ENCODE data around the gene LAMA3. TPM values are rescaled to one million over a fixed set of nuclear protein-coding genes. Genes with fewer than 3 reads are reported as not detected.

The LAMA3 gene
- total RNA-seq, 2 donors from 2014 or later: 0.07 TPM; not detected in 1

DNA sequence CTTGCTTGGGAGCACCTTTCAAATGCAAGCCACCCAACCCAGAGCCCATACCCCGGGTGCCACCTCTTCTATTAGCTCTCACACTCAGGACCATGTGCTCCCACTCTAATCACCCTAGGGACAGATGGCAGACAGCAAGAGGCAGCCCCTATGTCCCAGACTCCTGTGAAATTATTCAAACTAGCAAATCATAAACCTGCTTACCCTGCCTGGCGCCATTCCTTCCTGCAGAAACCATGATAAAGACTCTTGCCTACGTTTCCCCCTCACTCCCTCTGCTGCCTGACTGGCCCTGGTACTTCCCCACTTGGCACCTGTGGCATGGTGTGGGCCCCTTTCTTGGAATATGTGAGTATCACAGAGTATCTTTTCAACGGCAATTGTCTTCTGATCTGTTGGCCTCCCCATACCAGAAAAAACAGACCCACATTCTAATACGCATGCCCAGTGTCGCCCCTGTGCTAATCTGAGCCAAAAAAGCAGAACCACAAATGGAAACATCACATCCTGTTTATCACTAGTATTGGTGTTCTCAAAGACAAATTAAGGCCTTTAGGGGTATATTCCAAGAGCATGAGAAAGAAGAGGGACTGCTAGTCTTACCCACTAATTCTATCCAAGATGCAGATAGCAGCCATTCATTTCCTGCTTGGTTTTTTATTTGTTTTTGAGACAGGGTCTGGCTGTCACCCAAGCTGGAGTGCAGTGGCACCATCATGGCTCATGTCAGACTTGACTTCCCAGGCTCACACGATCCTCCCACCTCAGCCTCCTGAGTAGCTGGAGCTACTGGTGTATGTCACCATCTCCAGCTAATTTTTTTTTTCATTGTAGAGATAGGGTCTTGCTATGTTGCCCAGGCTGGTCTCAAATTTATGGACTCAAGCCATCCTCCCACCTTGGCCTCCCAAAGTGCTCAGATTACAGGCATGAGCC, 281.2 kb downstream of the LAMA3 start:
- Mint-ChIP-seq H3K27ac (peak overlapping the region; percentile 96), H3K4me1 (peaks cover 54% of the 10 kb centered on the region), H3K4me3 (peak overlapping the region; percentile 31), H3K36me3 (ENCODE audit: low read depth) (peaks cover under 1% of the 10 kb centered on the region), H3K27me3 (no peaks in the 10 kb centered on the region)
- ATAC-seq: peak; percentile 57
- no peaks in the 10 kb centered on the region for H3K9me3 ChIP-seq (ENCODE audit: control insufficient read depth, low read length, poor library complexity, severe bottlenecking)
- DNase-seq: peak; percentile 29 to 68 (median 50)

DNA sequence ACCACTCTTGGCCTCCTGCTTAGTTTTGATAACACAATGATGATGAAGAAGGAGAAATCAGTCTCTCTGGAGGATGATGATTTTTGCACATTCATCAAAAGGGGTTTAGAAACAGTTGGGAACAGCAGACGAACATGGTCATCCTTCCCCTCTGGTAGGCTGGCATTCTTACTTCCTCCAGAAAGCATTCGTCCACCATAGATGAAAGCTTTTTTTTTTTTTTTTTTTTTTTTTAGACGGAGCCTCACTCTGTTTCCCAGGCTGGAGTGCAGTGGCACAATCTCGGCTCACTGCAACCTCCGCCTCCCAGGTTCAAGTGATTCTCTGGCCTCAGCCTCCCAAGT, 281.8 kb downstream of the LAMA3 start:
- no peak for DNase-seq
- H3K36me3 Mint-ChIP-seq (ENCODE audit: low read depth): no peaks in the 10 kb centered on the region
- peaks cover 48% of the 10 kb centered on the region for H3K4me1 Mint-ChIP-seq
- H3K9me3 ChIP-seq (ENCODE audit: control insufficient read depth, low read length, poor library complexity, severe bottlenecking): no peaks in the 10 kb centered on the region
- no peaks in the 10 kb centered on the region for H3K27me3 Mint-ChIP-seq
- H3K4me3 Mint-ChIP-seq: peak overlapping the region; percentile 31
- H3K27ac Mint-ChIP-seq: peak overlapping the region; percentile 96
- no peak for ATAC-seq

DNA sequence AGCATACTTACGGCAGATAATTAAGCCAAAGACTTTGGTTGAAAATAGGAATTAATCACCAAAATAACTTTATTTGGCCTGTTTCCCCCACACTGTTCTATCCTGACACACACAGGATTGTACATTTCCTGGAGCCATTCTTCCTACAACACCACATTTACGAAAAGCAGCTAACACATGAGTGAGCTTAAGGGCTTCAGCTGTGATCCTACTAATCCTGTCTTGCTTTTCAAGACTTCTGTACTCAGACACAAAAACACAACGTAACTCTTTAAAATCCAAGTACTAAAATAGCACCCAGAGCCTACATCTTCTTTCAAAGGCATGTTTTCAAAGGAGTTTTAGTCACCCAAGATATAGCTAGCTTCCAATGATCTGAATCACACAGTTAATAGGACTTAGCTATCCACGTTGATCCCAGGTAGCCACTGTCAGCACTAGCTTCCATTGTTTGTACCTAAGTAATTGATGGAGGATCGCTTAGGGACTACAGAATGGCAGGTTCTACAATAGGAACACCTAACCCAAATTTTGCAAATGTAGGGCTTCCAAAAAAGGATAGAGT, 282.5 kb downstream of the LAMA3 start:
- ATAC-seq: no peak
- H3K4me1 Mint-ChIP-seq: peaks cover 46% of the 10 kb centered on the region
- peak overlapping the region; percentile 68 for H3K4me3 Mint-ChIP-seq
- no peaks in the 10 kb centered on the region for H3K9me3 ChIP-seq (ENCODE audit: control insufficient read depth, low read length, poor library complexity, severe bottlenecking)
- no peaks in the 10 kb centered on the region for H3K36me3 Mint-ChIP-seq (ENCODE audit: low read depth)
- no peak for DNase-seq
- H3K27ac Mint-ChIP-seq: peak overlapping the region; percentile 96
- H3K27me3 Mint-ChIP-seq: no peaks in the 10 kb centered on the region

DNA sequence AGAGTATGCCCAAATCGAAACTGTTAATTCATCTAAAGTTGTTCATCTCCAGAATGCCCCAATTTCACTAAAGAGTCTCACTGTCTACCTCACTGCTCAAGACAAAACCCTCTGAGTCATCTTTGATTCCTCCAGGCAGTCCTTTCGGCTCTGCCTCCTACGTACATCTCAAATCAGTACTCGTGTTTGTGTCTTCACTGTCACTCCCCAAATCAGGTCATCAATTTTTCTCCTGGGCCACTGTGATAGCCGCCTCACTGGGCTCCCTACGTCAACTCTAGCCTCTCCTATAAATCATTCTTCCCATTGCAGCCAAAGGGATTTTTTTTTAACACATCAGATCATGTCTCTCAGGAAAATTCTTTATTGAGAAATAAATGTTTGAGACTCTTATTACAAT, 283.2 kb downstream of the LAMA3 start:
- ATAC-seq: peak; percentile 89
- peak overlapping the region; percentile 96 for H3K27ac Mint-ChIP-seq
- peak overlapping the region; percentile 68 for H3K4me3 Mint-ChIP-seq
- peaks cover 3% of the 10 kb centered on the region for H3K36me3 Mint-ChIP-seq (ENCODE audit: low read depth)
- DNase-seq: peak in 1 of 3 donors; percentile 40
- peaks cover 40% of the 10 kb centered on the region for H3K4me1 Mint-ChIP-seq
- H3K27me3 Mint-ChIP-seq: no peaks in the 10 kb centered on the region
- no peaks in the 10 kb centered on the region for H3K9me3 ChIP-seq (ENCODE audit: control insufficient read depth, low read length, poor library complexity, severe bottlenecking)

DNA sequence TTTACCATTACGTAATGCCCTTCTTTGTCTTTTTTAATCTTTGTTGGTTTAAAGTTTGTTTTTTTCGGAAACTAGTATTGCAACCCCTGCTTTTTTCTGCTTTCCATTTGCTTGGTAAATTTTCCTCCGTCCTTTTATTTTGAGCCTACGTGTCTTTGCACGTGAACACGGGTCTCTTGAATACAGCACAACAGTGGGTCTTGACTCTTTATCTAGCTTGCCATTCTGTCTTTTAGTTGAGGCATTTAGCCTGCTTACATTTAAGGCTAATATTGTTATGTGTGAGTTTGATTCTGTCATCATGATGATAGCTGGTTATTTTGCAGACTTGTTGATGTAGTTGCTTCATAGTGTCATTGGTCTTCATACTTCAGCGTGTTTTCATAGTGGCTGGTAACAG, 287.9 kb downstream of the LAMA3 start:
- DNase-seq (no peak), ATAC-seq (no peak)
- no peaks in the 10 kb centered on the region for H3K9me3 ChIP-seq (ENCODE audit: control insufficient read depth, low read length, poor library complexity, severe bottlenecking)
- no peaks in the 10 kb centered on the region for H3K27me3 Mint-ChIP-seq
- no peak overlapping the region for H3K27ac Mint-ChIP-seq
- H3K4me3 Mint-ChIP-seq: no peak overlapping the region
- peaks cover 19% of the 10 kb centered on the region for H3K4me1 Mint-ChIP-seq
- peaks cover 3% of the 10 kb centered on the region for H3K36me3 Mint-ChIP-seq (ENCODE audit: low read depth)

DNA sequence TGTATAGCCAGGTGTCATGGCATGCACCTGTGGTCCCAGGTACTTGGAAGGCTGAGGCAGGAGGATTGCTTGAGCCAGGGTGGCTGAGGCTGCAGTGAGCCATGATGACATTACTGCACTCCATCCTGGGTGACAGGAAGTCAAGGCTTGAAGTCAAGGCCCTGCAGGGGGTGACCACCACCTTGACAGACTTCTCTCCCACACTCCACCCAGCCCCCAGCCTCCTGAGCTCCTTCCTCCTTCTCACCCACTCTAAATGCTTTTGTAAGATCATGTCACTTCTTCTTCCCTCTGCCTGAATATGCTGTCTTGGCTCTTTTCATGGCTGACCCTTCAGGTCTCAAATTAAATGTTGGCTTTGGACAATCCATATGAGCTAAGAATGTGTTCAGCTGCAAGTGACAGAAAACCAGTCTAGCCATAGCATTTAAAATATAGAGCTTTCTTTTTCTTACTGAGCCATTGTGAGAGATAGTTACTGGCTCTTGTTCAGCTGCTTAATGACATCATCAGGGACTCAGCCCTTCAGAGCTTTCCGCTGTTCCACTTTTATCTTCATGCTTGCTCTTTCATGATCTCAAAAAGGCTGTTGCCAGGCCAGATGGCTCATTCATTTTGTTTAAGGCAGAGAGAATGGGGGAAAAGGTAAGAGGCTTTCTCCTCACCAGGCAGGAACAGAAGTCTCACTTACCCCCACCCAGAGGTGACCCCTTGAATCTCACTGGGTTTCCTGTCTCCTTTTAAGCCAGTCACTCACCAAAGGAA, 288.6 kb downstream of the LAMA3 start:
- no peaks in the 10 kb centered on the region for H3K9me3 ChIP-seq (ENCODE audit: control insufficient read depth, low read length, poor library complexity, severe bottlenecking)
- Mint-ChIP-seq H3K27me3 (no peaks in the 10 kb centered on the region), H3K4me1 (peaks cover 18% of the 10 kb centered on the region), H3K4me3 (peak overlapping the region; percentile 8), H3K27ac (peak overlapping the region; percentile 39), H3K36me3 (ENCODE audit: low read depth) (peaks cover 9% of the 10 kb centered on the region)
- ATAC-seq (peak; percentile 83), DNase-seq (no peak)

DNA sequence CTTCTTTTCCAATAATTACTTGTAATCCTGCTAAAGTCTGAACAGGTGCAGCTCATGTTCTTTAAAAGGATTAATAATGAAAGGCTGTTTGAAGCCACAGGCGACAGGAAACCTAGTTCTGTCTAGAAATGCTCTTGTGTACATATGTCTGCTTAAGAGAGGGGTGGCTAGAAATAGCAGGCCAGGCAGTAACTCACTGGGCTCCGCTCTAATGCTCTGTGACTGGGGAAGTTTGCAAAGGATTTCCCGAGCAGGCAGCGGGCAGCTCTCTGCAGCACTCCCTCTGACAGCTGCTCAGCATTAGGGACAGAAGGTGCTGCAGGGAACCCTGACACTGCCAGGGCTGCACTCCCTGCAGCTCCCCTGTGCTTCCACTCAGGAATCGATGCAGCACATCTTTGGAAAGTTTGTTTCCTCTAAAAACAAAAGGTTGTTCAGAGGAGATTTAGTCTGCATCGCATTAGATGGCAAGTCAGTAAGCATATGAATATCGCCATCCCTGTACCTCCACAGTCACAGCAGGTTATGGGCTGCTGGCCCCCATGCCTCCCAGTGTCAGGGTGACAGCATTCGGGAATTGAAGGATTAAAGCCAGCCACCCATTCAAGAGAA, 292.2 kb downstream of the LAMA3 start:
- H3K27me3 Mint-ChIP-seq: no peaks in the 10 kb centered on the region
- peaks cover 22% of the 10 kb centered on the region for H3K4me1 Mint-ChIP-seq
- H3K4me3 Mint-ChIP-seq: peak overlapping the region; percentile 19
- no peak for DNase-seq
- peak; percentile 59 for ATAC-seq
- H3K27ac Mint-ChIP-seq: peak overlapping the region; percentile 82
- peaks cover 9% of the 10 kb centered on the region for H3K36me3 Mint-ChIP-seq (ENCODE audit: low read depth)
- no peaks in the 10 kb centered on the region for H3K9me3 ChIP-seq (ENCODE audit: control insufficient read depth, low read length, poor library complexity, severe bottlenecking)

DNA sequence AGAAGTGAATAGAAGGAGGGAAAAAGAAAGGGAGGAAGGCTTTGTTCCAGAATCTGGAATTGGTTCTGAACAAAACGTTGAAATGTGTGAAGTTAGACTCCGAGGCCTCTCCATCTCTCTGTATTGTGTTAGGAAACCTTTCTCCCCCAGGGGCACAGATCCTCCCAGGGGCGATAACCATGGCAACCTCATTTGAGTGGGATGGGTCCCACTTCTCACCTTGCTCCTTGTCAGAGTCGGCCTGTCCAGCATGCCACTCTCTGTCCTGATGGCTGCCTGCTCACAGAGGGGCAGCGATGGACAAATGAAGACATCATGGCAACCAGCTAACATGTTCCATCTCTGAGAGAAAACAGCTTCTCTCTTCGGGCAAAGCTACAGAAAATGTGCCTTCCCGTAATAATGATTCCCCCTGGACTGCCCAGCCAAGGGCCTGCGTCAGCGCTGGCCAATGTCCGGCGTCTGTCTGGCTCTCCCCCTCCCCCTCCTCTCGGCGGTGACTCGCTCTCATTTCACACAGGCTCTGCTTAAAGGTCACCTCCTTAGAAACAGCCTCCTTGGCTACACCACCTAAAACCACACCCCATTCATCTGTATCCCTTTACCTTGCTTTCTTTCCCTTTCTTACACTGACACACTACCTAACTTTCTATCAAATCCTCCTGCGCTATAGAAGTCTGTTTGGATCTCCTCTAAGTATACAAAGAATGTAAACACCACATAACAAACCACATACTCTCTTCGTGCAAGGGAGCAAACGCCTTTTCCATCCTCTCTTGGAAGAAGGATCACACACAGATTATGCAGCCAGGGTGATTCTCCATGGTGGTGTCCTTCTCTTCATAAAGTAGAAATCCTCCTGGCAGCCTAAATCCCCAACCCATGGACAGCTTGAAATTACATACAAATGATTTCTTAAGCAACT, 293.2 kb downstream of the LAMA3 start:
- H3K36me3 Mint-ChIP-seq (ENCODE audit: low read depth): peaks cover 6% of the 10 kb centered on the region
- peak overlapping the region; percentile 71 for H3K4me3 Mint-ChIP-seq
- ATAC-seq (no peak), DNase-seq (no peak)
- H3K27ac Mint-ChIP-seq: peak overlapping the region; percentile 82
- peaks cover 22% of the 10 kb centered on the region for H3K4me1 Mint-ChIP-seq
- H3K27me3 Mint-ChIP-seq: no peaks in the 10 kb centered on the region
- no peaks in the 10 kb centered on the region for H3K9me3 ChIP-seq (ENCODE audit: control insufficient read depth, low read length, poor library complexity, severe bottlenecking)

DNA sequence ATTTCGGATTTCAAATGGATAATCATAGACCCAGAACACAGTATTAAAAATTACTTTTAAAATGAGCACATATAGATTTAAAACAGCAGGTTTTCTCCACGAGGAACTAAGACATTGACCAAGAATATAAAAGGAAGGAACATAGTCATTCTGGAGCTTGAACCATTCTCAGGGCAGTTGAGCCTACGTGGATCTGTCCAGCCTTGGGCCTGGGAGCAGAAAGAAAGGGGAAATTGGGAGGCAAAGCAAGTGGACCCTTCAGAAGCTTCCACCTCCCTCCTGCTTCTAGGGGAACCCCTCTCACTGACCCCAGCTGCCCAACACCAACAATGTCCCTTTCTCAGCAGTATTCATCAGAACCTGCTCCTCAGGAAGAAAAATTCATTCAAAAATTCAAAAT, 293.9 kb downstream of the LAMA3 start:
- Mint-ChIP-seq H3K27me3 (no peaks in the 10 kb centered on the region), H3K4me3 (no peak overlapping the region), H3K27ac (peak overlapping the region; percentile 82), H3K36me3 (ENCODE audit: low read depth) (peaks cover 6% of the 10 kb centered on the region), H3K4me1 (peaks cover 21% of the 10 kb centered on the region)
- no peaks in the 10 kb centered on the region for H3K9me3 ChIP-seq (ENCODE audit: control insufficient read depth, low read length, poor library complexity, severe bottlenecking)
- no peak for ATAC-seq
- no peak for DNase-seq

DNA sequence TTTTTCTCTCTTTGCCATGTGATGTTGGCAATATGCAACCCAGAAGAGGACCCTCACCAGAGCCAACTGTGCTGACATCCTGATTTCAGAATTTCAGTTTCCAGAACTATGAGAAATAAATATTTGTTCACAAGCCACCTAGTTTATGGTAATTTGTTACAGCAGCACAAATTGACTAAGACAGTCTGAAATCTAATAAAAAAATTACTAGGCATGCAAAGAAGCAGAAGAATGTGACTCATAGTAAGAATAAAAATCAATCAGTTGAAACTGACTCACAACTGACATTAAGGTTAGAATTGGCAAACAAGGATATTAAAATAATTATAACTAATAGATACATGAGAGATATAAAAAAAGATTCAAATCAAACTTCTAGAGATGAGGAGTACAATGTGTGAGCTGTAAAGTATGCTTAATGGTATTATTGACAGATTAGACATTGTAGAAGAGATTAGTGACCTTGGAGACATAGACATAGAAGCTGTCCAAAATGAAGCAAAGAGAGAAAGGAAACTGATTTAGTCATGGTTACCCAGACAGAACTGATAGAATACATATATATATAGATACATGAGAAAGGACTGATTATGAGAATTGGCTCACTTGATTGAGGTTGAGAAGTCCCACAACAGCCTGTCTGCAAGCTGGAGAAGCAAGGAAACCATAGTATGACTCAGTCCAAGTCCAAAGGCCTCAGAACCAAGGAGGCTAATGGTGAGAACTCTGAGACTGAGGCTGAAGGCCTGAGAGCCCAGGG, 297.5 kb downstream of the LAMA3 start:
- H3K27me3 Mint-ChIP-seq: no peaks in the 10 kb centered on the region
- no peak for DNase-seq
- H3K4me3 Mint-ChIP-seq: no peak overlapping the region
- ATAC-seq: no peak
- peaks cover 39% of the 10 kb centered on the region for H3K4me1 Mint-ChIP-seq
- H3K36me3 Mint-ChIP-seq (ENCODE audit: low read depth): peaks cover 6% of the 10 kb centered on the region
- no peaks in the 10 kb centered on the region for H3K9me3 ChIP-seq (ENCODE audit: control insufficient read depth, low read length, poor library complexity, severe bottlenecking)
- H3K27ac Mint-ChIP-seq: peak overlapping the region; percentile 12

DNA sequence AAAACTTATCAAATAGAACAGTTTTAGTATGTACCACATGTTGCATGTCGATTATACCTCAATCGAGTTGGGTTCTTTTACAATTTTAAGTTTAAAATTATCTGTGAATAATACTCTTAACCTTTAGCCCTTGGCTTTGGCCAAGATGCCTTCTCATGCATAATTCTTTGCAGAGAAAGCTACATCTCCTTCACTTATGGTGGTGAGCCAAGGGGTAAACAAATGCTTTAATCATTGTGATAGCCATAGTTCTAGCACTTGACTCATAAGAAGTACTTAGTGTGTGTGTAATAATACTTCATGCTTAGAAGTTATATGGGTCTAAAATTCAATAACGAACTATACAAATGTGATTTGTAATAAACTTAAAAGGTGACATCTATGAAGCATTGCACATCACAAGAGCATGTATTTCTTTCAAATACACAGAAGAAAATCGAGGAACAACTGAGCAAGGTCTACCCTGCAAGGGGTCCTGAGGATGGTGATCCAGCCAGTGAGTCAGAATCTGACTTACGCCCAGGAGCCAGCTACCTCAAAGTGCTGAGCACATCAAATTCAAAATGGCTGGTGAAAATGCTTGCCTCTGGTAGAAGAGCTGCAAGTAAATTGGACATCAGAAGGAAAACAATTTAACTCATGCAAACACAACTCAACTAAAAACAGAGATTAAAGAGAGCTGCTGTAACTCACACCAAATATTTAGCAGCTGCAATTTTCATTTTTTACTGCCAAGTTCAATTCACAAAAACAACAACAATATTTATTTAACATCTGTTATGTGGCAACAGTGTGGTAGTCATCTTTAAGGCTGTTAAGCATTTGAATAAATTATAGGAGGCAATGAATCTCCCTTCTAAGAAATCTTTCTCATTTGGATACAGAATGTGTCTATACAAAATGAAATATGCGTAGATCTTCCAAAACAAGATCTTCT, 301.5 kb downstream of the LAMA3 start:
- H3K4me3 Mint-ChIP-seq: peak overlapping the region; percentile 1
- H3K9me3 ChIP-seq (ENCODE audit: control insufficient read depth, low read length, poor library complexity, severe bottlenecking): no peaks in the 10 kb centered on the region
- no peaks in the 10 kb centered on the region for H3K36me3 Mint-ChIP-seq (ENCODE audit: low read depth)
- DNase-seq (no peak), ATAC-seq (no peak)
- H3K27ac Mint-ChIP-seq: peak overlapping the region; percentile 96
- H3K27me3 Mint-ChIP-seq: no peaks in the 10 kb centered on the region
- H3K4me1 Mint-ChIP-seq: peaks cover 40% of the 10 kb centered on the region

All from T-helper 17 cell (primary cell).